HepG2 (cell line): ENCODE measurements around the gene EIF4G3. TPM values are rescaled to one million over a fixed set of nuclear protein-coding genes. Genes with fewer than 3 reads are reported as not detected.

ENCODE experiments used
- ARID4A ChIP-seq: sonication (generic); formaldehyde crosslinking; IDR thresholded peaks from 2 replicates; pipeline ENCODE4 v1.5.0; 2020; ENCODE audit warnings: mild to moderate bottlenecking, missing genetic modification reagents, borderline replicate concordance
- BRD4 ChIP-seq: sonication (generic); formaldehyde crosslinking; IDR thresholded peaks from 2 replicates; pipeline ENCODE4 v1.4.0; 2020; ENCODE audit warnings: missing genetic modification reagents
- FOXP4 ChIP-seq: sonication (generic); formaldehyde crosslinking; IDR thresholded peaks from 2 replicates; pipeline ENCODE4 v1.4.0; 2020; ENCODE audit warnings: missing genetic modification reagents
- HMG20B ChIP-seq: conservative IDR thresholded peaks from 2 replicates; pipeline ENCODE4 v1.6.1; 2016; ENCODE audit warnings: missing genetic modification reagents, missing compliant biosample characterization
- HOMEZ ChIP-seq: IDR thresholded peaks from 2 replicates; pipeline ENCODE4 v1.6.1; 2016; ENCODE audit warnings: low read depth
- HOXA9 ChIP-seq: sonication (generic); formaldehyde crosslinking; IDR thresholded peaks from 2 replicates; pipeline ENCODE4 v1.8.1; 2022; ENCODE audit warnings: missing genetic modification reagents, mild to moderate bottlenecking, moderate library complexity, borderline replicate concordance
- MTF1 ChIP-seq: sonication (generic); formaldehyde crosslinking; IDR thresholded peaks from 2 replicates; pipeline ENCODE4 v1.5.0; 2020; ENCODE audit warnings: missing genetic modification reagents
- REST ChIP-seq, 2 experiments: IDR thresholded peaks; 2 replicates each; pipeline ENCODE4 v1.6.1; 2011 to 2012; ENCODE audit warnings: low read length in 2 of 2, borderline replicate concordance in 1 of 2, low read depth in 1 of 2, mild to moderate bottlenecking in 1 of 2, moderate library complexity in 1 of 2
- ZNF468 ChIP-seq: sonication (generic); formaldehyde crosslinking; IDR thresholded peaks from 2 replicates; pipeline ENCODE4 v1.8.0; 2022; ENCODE audit warnings: mild to moderate bottlenecking, moderate library complexity, missing genetic modification reagents
- polyA plus RNA-seq, 8 experiments: library from polyadenylated mRNA; depleted of rRNA in 3 of 8; stranded (reverse) in 7 of 8; unstranded in 1 of 8; fragments of >200 nt; fragmentation: Illumina TruSeq in 4 of 8; extraction: Trizol in 4 of 8; gene quantifications; 2 replicates each; pipeline versions ENCODE4 v1.2.1 to v1.2.3, GENCODE V29; 2011 to 2016; ENCODE audit warnings: low read depth in 4 of 8, missing spikeins in 1 of 8, mixed read lengths in 1 of 8; ENCODE audit not compliant: insufficient read depth in 1 of 8
- total RNA-seq, 5 experiments: library from RNA; depleted of rRNA; stranded (reverse); fragments of >200 nt; fragmentation: Illumina TruSeq; extraction: Trizol; gene quantifications; 2 replicates each; pipeline ENCODE4 v1.2.3, GENCODE V29; 2016; ENCODE audit warnings: low read depth in 1 of 5

The EIF4G3 gene
- total and polyA plus RNA-seq, 2 of the 13 experiments (the other 11 are each of a cell fraction or from before 2014, with no cell fraction given): 22.2 to 27.6 TPM

GRCh38 chr1:20786253-20787028 lies 390.3 kb downstream of the EIF4G3 start (continued):
- TF ChIP-seq ARID4A (CRISPR knock-in tag) (peak; percentile 97), REST (IDR thresholded peaks at IDR 0.05; ENCODE audit: borderline replicate concordance in 1 of 2, low read depth in 1 of 2, low read length in 2 of 2) (no peak), FOXP4 (CRISPR knock-in tag) (peak; percentile 45; the same call in 1 of the 2 replicates), MTF1 (CRISPR knock-in tag) (no peak), ZNF468 (CRISPR knock-in tag) (0 out of 2 replicates have a peak, but pooled peaks have one; percentile 52), HMG20B (CRISPR knock-in tag) (0 out of 2 replicates have a peak, but pooled peaks have one; percentile 44), HOMEZ (CRISPR knock-in tag) (peak; percentile 56; the same call in 1 of the 2 replicates), HOXA9 (no peak), BRD4 (peak; percentile 55)
